ENCODE results near the gene CDKN2AIPNL.

DNA sequence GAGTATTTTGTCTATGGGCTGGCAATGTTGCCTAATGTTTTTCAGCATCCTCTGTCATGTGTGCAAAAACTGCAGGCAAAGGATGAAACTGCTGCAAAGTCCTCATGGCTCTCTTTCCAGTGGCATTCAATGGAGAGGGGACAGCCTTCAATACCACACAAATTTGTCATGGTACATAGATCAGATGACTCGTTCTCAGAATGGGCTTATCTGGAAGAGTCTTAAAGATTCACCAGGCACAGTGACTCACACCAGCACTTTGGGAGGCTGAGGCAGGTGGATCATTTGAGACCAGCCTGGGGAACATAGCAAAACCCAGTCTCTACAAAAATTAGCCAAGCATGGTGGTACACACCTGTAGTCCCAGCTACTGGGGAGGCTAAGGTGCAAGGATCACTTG, 5.3 kb downstream of the CDKN2AIPNL start:
- TF ChIP-seq CTCF (IDR thresholded peaks at IDR 0.05) (no peak), POLR2A (IDR thresholded peaks at IDR 0.05) (no peak)
